C4-2B (cell line): ENCODE data around the gene SCFD2.

Experiments
- CTCF ChIP-seq: fragments of 450-650 bp; conservative IDR thresholded peaks from 2 replicates; pipeline ENCODE4 v1.5.1; 2017; ENCODE audit warnings: mild to moderate bottlenecking
- ZFX ChIP-seq: fragments of 450-650 bp; IDR thresholded peaks from 2 replicates; pipeline ENCODE4 v1.6.1; 2017

GRCh38 chr4:53365121-53365485 is 758 bp downstream of the SCFD2 start:
- no peak for TF ChIP-seq CTCF
- no peak for TF ChIP-seq ZFX
